22Rv1 (cell line): ENCODE results near the gene OSBP.
"Not testable (repeated sequence)": the region's sequence is repeated elsewhere in the genome, so short reads cannot be mapped to it uniquely, and the experiment has no call there.

Source experiments
- H3K27ac ChIP-seq: fragments of 450-650 bp; 2 replicates; pipeline ENCODE4 v1.5.1; 2017
- ZFX ChIP-seq: fragments of 450-650 bp; IDR thresholded peaks from 2 replicates; pipeline ENCODE4 v1.6.1; 2017; ENCODE audit warnings: antibody characterized with exemption, borderline replicate concordance
- TF ChIP-seq, protein P1 (sequence below): fragments of 450-650 bp; IDR thresholded peaks from 2 replicates; pipeline ENCODE4 v1.5.1; 2017; ENCODE audit warnings: mild to moderate bottlenecking

Gene OSBP

DNA sequence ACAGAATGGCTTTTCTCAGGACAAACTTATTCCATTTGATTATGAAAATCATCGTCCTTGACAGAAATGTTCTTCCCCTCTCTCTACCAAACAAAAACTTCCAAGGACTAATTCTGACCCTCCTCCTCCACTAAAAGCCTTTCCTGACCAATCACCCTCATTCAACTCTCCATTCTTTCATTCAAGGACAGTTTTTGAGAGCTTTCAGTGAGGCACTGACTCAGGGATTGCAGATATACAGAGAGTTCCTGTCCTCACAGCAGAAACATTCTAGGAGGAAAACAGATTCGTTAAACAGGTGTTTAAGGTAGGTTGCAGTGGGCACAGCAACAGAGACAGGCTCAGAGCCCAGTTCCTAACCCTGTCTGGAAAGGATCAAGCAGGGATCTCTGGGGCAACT is 62.7 kb downstream of the OSBP start:
- peak overlapping the region; percentile 95 for H3K27ac ChIP-seq
- TF ChIP-seq, protein P1, sequence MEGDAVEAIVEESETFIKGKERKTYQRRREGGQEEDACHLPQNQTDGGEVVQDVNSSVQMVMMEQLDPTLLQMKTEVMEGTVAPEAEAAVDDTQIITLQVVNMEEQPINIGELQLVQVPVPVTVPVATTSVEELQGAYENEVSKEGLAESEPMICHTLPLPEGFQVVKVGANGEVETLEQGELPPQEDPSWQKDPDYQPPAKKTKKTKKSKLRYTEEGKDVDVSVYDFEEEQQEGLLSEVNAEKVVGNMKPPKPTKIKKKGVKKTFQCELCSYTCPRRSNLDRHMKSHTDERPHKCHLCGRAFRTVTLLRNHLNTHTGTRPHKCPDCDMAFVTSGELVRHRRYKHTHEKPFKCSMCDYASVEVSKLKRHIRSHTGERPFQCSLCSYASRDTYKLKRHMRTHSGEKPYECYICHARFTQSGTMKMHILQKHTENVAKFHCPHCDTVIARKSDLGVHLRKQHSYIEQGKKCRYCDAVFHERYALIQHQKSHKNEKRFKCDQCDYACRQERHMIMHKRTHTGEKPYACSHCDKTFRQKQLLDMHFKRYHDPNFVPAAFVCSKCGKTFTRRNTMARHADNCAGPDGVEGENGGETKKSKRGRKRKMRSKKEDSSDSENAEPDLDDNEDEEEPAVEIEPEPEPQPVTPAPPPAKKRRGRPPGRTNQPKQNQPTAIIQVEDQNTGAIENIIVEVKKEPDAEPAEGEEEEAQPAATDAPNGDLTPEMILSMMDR: no peak
- TF ChIP-seq ZFX: no peak

- TF ChIP-seq ZFX: no peak
- TF ChIP-seq, protein P1: no peak
- H3K27ac ChIP-seq: peak overlapping the region; percentile 95
Measured at GRCh38 chr11:59551659-59552521, 63.7 kb downstream of the OSBP start.

GRCh38 chr11:59550842-59551658 is 64.5 kb downstream of the OSBP start:
- no peak for TF ChIP-seq ZFX
- TF ChIP-seq, protein P1: no peak
- H3K27ac ChIP-seq: peak overlapping the region; percentile 95

DNA sequence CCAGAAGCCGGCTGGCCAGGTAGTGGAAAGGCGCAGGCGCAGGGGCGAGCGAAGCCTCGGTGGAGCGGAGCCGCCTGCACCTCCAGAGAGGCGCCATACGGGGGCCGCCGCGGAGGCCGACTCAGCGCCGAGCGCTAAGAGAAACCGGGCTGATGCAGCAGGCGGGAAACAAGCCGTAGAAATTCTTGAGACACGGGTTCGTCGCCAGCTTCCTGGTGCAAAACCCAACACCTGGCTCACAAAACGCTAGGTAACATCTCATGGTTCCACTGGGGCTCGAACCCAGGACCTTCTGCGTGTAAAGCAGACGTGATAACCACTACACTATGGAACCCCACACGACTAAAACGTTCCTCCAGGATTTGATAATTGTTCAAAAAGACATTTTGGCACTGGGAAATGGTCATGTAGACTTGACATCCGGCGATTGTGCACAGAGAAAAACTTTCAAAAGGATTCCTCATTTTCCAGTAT is 65.2 kb downstream of the OSBP start:
- no peak for TF ChIP-seq ZFX
- TF ChIP-seq, protein P1: peak; percentile 63
- peak overlapping the region; percentile 95 for H3K27ac ChIP-seq

- TF ChIP-seq, protein P1: no peak
- TF ChIP-seq ZFX: no peak
- peak overlapping the region; percentile 95 for H3K27ac ChIP-seq
Measured at GRCh38 chr11:59548309-59548656, 67.3 kb downstream of the OSBP start.

- H3K27ac ChIP-seq: not testable (repeated sequence)
Measured at GRCh38 chr11:59547605-59548308, 67.8 kb downstream of the OSBP start.

DNA sequence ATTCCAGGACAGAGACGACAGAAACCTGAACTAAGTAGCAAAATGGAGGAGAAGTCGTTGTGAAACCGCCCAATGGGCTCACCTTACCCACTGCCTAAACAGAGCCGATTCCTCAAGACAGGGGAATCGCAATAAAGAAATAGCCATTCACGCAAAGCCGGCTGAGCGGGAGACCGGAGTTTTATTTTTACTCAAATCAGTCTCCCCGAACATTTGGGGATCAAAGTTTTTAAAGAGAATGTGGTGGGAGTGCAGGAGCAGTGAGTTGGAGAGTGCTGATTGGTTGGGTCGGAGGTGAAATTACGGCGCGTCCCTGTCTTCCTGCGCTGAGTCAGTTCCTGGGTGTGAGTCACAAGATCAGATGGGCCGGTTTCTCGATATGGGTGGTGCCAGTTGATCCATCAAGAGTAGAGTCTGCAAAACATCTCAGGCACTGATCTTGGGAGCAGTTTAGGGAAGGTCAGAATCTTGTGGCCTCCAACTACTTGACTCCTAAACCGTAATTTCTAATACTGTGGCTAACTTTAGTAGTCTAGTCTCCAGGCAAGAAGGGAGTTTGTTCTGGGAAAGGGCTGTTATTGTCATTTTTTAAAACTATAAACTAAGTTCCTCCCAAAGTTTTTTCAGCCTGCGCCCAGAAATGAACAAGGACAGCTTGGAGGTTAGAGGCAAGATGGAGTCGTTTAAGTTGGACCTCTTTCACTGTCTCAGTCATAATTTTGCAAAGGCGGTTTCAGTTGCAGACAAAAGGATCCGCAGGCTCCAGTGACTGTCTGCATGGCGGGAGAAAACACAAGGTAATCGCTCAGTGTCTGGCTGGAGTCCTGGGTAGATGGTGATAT is 70.2 kb downstream of the OSBP start:
- no peak overlapping the region for H3K27ac ChIP-seq
- TF ChIP-seq, protein P1: no peak
